ACC112 (cell line): Measurements from ENCODE around the gene SERPINB6.
"Not testable (repeated sequence)": the region's sequence is repeated elsewhere in the genome, so short reads cannot be mapped to it uniquely, and the experiment has no call there.

ENCODE experiments used
- H2AFZ ChIP-seq: fragments of 200-600 bp; sonication (generic); one replicate; pipeline ENCODE4 v1.6.0; 2017; ENCODE audit warnings: antibody characterized with exemption, low read length; ENCODE audit not compliant: unreplicated experiment
- H3K27ac ChIP-seq: fragments of 200-600 bp; sonication (generic); 2 replicates; pipeline ENCODE4 v1.5.1; 2014; ENCODE audit warnings: low read depth, mild to moderate bottlenecking, antibody characterized with exemption, low read length, moderate library complexity
- H3K27me3 ChIP-seq: fragments of 200-600 bp; sonication (generic); 2 replicates; pipeline ENCODE4 v1.6.1; 2014; ENCODE audit warnings: mild to moderate bottlenecking, antibody characterized with exemption, low read length, moderate library complexity, mixed read lengths; ENCODE audit not compliant: insufficient read depth
- H3K36me3 ChIP-seq: fragments of 200-600 bp; sonication (generic); 2 replicates; pipeline ENCODE4 v1.6.1; 2016; ENCODE audit warnings: mild to moderate bottlenecking, antibody characterized with exemption, low read length, moderate library complexity, mixed read lengths; ENCODE audit not compliant: insufficient read depth
- H3K4me1 ChIP-seq: fragments of 200-600 bp; sonication (generic); one replicate; pipeline ENCODE4 v1.6.1; 2016; ENCODE audit warnings: low read length, mixed read lengths; ENCODE audit not compliant: insufficient read depth, unreplicated experiment, control insufficient read depth
- H3K4me3 ChIP-seq: fragments of 200-600 bp; sonication (generic); 2 replicates; pipeline ENCODE4 v1.5.1; 2014; ENCODE audit warnings: mild to moderate bottlenecking, low read depth, low read length
- H3K79me2 ChIP-seq: fragments of 200-600 bp; sonication (generic); one replicate; pipeline ENCODE4 v1.6.0; 2016; ENCODE audit warnings: low read length; ENCODE audit not compliant: control insufficient read depth, unreplicated experiment, insufficient read depth

The SERPINB6 gene

GRCh38 chr6:3011158-3011557 lies 39.8 kb upstream of the SERPINB6 start:
- Histone ChIP-seq H3K27me3 (no peaks in the 10 kb centered on the region), H3K4me1 (peaks cover 8% of the 10 kb centered on the region), H3K4me3 (no peak overlapping the region), H3K36me3 (peaks cover 48% of the 10 kb centered on the region), H3K27ac (no peak overlapping the region), H2AFZ (no peak overlapping the region), H3K79me2 (no peaks in the 10 kb centered on the region)

GRCh38 chr6:3009930-3010329 lies 38.6 kb upstream of the SERPINB6 start:
- no peak overlapping the region for H2AFZ ChIP-seq
- no peak overlapping the region for H3K4me3 ChIP-seq
- no peaks in the 10 kb centered on the region for H3K79me2 ChIP-seq
- peaks cover 53% of the 10 kb centered on the region for H3K36me3 ChIP-seq
- no peak overlapping the region for H3K27ac ChIP-seq
- peaks cover 8% of the 10 kb centered on the region for H3K4me1 ChIP-seq
- H3K27me3 ChIP-seq, result no peaks in the 10 kb centered on the region

DNA sequence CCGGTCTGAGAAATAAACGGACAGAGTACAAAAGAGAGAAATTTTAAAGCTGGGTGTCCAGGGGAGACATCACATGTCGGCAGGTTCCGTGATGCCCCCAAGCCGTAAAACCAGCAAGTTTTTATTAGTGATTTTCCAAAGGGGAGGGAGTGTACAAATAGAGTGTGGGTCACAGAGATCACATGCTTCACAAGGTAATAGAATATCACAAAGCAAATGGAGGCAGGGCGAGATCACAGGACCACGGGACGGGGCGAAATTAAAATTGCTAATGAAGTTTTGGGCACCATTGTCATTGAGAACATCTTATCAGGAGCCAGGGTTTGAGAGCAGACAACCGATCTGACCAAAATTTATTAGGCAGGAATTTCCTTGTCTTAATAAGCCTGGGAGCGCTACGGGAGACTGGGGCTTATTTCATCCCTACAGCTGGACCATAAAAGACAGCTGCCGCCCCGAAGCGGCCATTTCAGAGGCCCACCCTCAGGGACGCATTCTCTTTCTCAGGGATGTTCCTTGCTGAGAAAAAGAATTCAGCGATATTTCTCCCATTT lies 37.4 kb upstream of the SERPINB6 start:
- H3K4me1 ChIP-seq, result not testable (repeated sequence)

DNA sequence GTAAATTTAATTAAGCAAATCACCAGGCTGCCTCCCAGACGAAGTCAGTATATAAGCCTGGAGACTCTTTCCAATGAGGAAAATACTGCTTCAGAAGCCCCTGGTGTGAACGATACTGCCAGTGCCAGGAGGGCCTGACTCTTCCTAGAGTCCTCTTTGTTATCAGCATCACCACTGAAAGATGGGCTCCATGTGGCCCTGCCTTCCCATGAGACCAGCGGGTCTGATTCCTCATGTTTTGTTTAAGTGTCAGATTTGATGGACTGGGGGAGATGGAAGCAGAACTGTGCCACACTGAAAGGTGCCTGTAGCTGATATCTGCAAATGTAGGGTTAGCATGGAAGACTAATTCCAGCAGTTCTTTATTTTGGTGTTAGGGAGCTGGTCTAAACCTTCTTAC lies 36.2 kb upstream of the SERPINB6 start:
- no peaks in the 10 kb centered on the region for H3K27me3 ChIP-seq
- no peaks in the 10 kb centered on the region for H3K79me2 ChIP-seq
- H3K4me3 ChIP-seq, result no peak overlapping the region
- H3K36me3 ChIP-seq, result peaks cover 56% of the 10 kb centered on the region
- no peaks in the 10 kb centered on the region for H3K4me1 ChIP-seq
- H3K27ac ChIP-seq, result no peak overlapping the region
- no peak overlapping the region for H2AFZ ChIP-seq

More for the DNA sequence above, 37.4 kb upstream of the SERPINB6 start:
- H3K27ac ChIP-seq, H3K79me2 ChIP-seq, H3K27me3 ChIP-seq, H2AFZ ChIP-seq, H3K4me3 ChIP-seq: not testable (repeated sequence)
- peaks cover 57% of the 10 kb centered on the region for H3K36me3 ChIP-seq

DNA sequence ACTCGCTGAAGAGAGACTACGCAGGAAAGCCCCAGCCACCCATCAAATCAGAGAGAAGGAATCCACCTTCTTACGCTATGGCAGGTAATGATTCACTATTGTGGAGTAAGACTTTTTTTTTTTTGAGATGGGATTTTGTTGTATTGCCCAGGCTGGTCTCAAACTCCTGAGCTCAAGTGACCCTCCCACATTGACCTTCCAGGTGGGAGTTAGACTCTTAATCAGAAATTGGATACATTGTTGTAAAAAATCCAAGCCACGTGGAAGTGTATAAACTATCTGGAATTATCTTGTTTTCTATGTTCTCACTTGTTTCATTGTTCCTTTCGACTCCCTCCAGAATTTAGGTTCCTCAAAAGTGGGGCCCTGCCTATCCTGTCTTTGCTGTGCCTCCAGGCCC lies 35.1 kb upstream of the SERPINB6 start:
- Histone ChIP-seq H3K27ac (no peak overlapping the region), H3K4me1 (peaks cover 7% of the 10 kb centered on the region), H2AFZ (no peak overlapping the region), H3K4me3 (no peak overlapping the region), H3K27me3 (no peaks in the 10 kb centered on the region), H3K79me2 (no peaks in the 10 kb centered on the region), H3K36me3 (peaks cover 46% of the 10 kb centered on the region)

DNA sequence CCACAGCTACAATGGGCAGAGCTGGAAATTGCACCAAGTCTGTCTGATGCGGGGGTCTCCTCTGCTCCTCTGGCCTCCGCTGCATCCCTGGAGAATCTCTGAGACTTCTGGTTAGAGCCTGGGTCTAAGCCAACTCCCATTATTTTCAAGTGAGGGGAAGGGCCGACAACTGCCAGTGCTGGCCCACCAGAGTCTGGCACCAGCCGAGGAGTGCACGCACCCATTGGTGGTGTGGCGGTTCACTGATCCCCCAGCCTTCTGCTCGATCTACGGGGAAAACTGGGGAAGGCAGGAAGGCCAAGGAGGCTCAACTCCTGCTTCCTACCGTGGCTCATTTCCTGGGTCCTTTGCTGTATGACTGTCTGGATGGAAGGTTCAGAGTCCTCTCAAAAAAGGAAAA lies 34.5 kb upstream of the SERPINB6 start:
- Histone ChIP-seq H2AFZ (no peak overlapping the region), H3K4me3 (no peak overlapping the region), H3K27ac (no peak overlapping the region), H3K36me3 (peaks cover 39% of the 10 kb centered on the region), H3K27me3 (no peaks in the 10 kb centered on the region), H3K79me2 (no peaks in the 10 kb centered on the region), H3K4me1 (peaks cover 8% of the 10 kb centered on the region)

GRCh38 chr6:3005077-3005476 lies 33.7 kb upstream of the SERPINB6 start:
- no peaks in the 10 kb centered on the region for H3K27me3 ChIP-seq
- no peak overlapping the region for H2AFZ ChIP-seq
- H3K4me1 ChIP-seq, result peaks cover 8% of the 10 kb centered on the region
- H3K4me3 ChIP-seq, result no peak overlapping the region
- peaks cover 32% of the 10 kb centered on the region for H3K36me3 ChIP-seq
- H3K27ac ChIP-seq, result no peak overlapping the region
- peaks cover 3% of the 10 kb centered on the region for H3K79me2 ChIP-seq

DNA sequence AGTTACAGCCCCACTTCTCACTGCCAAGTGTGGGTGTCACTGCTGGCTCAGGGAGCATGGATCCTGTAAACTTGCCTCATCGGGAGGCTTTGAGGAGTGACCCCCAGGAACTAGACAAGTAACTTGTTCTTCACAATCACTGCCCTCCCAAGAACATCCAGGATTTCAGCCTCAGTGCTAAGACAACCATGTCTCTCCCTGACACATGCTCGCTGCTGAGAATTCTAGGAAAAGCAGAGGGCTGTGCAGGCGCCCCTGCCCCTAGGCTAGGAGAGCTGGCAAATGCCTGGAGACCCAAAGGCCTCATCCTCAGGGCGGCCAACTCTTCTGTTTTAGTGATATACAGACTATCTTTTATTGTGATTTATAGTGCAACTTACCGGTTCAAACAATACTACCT lies 31.9 kb upstream of the SERPINB6 start:
- not testable (repeated sequence) for H3K27ac ChIP-seq, H3K79me2 ChIP-seq, H2AFZ ChIP-seq, H3K4me1 ChIP-seq, H3K4me3 ChIP-seq, H3K27me3 ChIP-seq
- H3K36me3 ChIP-seq, result peaks cover 25% of the 10 kb centered on the region

DNA sequence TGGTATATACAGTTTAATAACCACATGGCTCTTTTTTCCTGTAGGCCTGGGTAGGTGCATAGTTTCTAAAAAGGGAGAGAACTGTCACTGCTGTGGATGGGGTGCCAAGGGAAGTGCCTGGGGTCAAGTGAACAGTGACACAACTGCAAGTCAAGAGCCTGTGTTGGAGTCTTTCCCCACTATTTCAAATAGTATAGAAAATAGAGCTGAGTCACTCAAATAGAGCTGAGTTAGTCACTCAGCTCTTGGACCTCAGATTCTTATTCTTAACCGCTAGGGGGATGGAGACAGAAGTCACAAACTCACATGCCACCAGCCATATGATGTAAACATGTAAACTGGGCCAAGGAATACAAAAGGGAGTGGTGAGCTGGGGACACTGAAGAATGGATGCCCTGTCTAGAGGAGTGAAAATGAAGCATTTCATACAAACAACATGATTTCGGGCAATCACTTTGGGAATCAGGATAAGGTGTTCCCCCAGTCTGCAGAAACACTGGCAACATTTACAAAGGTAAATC lies 30.5 kb upstream of the SERPINB6 start:
- peaks cover 13% of the 10 kb centered on the region for H3K36me3 ChIP-seq
- peaks cover 5% of the 10 kb centered on the region for H3K79me2 ChIP-seq
- no peak overlapping the region for H2AFZ ChIP-seq
- no peak overlapping the region for H3K4me3 ChIP-seq
- H3K27me3 ChIP-seq, result no peaks in the 10 kb centered on the region
- H3K4me1 ChIP-seq, result peaks cover 8% of the 10 kb centered on the region
- H3K27ac ChIP-seq, result peak overlapping the region; percentile 62

DNA sequence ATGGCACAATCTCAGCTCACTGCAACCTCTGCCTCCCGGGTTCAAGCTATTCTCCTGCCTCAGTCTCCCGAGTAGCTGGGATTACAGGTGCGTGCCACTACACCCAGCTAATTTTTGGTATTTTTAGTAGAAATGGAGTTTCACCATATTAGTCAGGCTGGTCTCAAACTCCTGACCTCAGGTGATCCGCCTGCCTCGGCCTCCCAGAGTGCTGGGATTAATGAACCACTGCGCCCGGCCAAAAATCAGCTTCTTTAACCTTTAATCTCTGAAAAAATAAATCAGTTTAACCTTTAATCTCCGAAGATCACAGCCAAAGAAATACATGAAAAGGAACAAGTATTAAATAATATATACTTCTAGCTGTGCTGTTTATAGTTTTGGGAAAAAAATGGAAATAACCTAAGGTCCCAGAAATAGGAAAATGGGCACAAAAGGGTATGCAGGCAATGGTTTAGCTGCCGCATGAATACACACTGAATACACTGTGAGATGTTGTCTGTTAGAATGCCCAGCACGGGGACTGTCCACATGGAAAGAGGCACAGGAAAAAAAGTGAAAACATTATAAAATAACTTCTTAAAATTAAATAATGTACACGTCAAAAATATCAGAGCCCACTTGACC lies 29.9 kb upstream of the SERPINB6 start:
- H3K4me1 ChIP-seq, result peaks cover 8% of the 10 kb centered on the region
- peaks cover 9% of the 10 kb centered on the region; the same call in 1 of the 2 replicates for H3K36me3 ChIP-seq
- no peak overlapping the region for H2AFZ ChIP-seq
- no peak overlapping the region for H3K4me3 ChIP-seq
- H3K27ac ChIP-seq, result peak overlapping the region; percentile 62
- H3K27me3 ChIP-seq, result no peaks in the 10 kb centered on the region
- H3K79me2 ChIP-seq, result peaks cover 5% of the 10 kb centered on the region
